ENCODE results near the gene ADCY2.

- no peak for TF ChIP-seq POLR2A (IDR thresholded peaks at IDR 0.05; ENCODE audit: low read depth, low read length)
- no peak for TF ChIP-seq TAF1 (IDR thresholded peaks at IDR 0.05; ENCODE audit: borderline replicate concordance, low read depth, low read length)
- no peak for TF ChIP-seq POLR2AphosphoS5 (IDR thresholded peaks at IDR 0.05; ENCODE audit: low read depth, low read length)
Measured at GRCh38 chr5:7493081-7493480, 97.1 kb downstream of the ADCY2 start.

Measured in GM12892 (cell line).